HG03342 (cell line): ENCODE data around the gene UPK1A.
"Not testable (repeated sequence)": the region's sequence is repeated elsewhere in the genome, so short reads cannot be mapped to it uniquely, and the experiment has no call there.

Experiments
- ATAC-seq: cut with Tn5 transposase; IDR thresholded peaks from one replicate; pipeline ENCODE4 v1.9.1; 2021; ENCODE audit warnings: mild to moderate bottlenecking, moderate library complexity; ENCODE audit not compliant: unreplicated experiment

UPK1A gene

DNA sequence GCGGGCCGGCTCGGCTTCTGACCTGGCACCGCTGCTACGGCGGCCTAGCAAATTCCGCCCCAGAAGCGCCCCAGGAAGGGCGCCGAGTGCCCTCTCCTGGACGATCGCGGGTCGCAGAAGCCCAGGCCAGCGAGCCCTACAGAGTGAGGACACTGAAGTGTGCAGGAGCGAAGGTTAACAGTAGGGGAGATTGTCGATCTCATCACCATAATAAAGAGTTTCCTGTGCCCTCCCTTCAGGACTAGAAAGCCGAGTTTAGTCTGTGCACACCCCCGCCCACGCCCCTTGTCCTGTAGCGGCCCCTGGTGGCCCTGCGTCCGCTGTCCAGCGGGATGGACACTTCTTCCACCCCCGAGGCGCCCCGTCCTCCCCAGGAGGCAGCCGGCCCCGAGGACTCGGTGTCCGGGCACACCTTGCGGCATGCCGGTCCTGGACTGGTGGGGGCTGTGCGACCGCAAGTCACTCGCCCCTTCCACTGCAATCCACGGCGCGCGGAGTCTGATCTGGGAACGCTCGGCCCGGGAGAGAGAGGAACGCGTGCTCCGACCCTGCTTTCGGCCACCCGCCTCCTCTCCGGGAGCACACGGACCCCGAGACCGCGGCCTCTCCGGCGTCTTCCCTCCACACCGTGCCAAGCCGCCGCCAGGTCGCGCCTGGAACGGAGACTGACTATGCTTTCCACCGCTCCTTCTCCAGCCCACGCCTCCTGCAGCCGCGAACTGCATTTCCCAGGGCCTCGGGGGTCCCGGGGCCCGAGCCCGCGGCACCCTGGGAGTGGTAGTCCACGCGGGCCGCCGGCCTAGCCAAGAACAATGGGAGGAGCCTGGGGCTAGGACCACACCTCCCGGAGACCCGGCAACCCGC, 50.7 kb downstream of the UPK1A start:
- ATAC-seq, result peak; percentile 54

GRCh38 chr19:35717665-35718344, 51.5 kb downstream of the UPK1A start, which contains the start of gene KMT2B:
KMT2B (plus strand) TSS chr19:35718003; CDS start chr19:35718019, 16 bp downstream.
- ATAC-seq, result peak; percentile 3

DNA sequence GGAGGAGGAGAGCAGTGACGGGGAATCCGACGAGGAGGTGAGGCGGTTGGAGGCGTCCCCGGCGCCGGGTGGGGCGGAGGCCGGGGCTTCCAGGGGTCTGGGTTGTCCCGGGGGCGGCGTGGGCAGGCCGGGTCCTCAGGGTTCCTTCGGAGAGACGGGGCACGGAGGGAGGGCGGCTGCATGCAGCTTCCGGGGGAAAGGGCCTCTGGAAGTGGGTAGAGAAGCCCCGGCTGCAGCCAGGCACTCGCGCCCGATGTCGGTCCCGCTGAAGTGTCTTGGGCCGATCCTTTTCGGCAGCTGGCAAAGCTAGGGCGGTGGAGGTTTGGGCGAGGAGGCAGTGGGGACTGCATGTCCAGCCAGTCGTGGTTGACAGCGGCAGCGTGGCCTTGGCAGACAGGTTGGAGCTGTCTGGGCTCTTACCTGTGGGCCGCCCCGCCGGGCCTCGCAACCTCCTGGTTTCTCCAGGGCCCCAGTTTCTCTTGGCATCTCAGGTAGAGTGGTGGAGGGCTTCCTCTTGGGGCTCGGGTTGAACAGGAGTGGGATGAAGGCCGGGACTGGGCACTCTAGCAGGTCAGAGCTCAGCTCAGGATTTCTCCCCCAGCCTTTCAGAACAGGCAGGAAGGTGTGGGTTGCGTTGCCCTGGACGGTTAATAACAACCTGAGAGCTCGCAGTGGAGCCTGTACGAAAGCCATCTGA, 52.2 kb downstream of the UPK1A start:
- ATAC-seq, result no peak

DNA sequence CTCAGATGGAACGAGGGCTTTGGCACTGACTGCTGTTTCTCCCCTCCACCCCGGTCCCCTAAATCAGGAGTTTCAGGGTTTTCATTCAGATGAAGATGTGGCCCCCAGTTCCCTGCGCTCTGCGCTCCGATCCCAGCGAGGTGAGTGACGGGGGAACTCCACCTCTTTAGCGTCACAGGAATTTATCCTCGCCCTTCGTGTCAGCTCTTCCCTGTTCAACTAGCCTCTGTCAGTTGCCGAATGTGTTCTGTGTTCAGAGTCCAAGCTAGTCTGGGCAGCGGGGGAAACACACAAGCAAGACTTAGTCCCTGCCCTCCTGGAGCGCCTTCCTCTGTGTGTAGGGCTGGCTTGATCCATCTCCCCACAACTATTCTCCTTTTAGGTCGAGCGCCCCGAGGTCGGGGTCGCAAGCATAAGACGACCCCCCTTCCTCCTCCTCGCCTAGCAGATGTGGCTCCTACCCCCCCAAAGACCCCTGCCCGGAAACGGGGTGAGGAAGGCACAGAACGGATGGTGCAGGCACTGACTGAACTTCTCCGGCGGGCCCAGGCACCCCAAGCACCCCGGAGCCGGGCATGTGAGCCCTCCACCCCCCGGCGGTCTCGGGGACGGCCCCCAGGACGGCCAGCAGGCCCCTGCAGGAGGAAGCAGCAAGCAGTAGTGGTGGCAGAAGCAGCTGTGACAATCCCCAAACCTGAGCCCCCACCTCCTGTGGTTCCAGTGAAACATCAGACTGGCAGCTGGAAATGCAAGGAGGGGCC, 53.3 kb downstream of the UPK1A start:
- no peak for ATAC-seq

GRCh38 chr19:35720163-35720524, 53.8 kb downstream of the UPK1A start:
- no peak for ATAC-seq

DNA sequence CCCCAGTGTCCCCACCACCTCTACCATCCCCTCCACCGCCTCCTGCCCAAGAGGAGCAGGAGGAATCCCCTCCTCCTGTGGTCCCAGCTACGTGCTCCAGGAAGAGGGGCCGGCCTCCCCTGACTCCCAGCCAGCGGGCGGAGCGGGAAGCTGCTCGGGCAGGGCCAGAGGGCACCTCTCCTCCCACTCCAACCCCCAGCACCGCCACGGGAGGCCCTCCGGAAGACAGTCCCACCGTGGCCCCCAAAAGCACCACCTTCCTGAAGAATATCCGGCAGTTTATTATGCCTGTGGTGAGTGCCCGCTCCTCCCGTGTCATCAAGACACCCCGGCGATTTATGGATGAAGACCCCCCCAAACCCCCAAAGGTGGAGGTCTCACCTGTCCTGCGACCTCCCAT, 54.3 kb downstream of the UPK1A start:
- ATAC-seq, result no peak

- ATAC-seq, result no peak
These were observed 55.1 kb downstream of the UPK1A start for GRCh38 chr19:35721374-35721773.

DNA sequence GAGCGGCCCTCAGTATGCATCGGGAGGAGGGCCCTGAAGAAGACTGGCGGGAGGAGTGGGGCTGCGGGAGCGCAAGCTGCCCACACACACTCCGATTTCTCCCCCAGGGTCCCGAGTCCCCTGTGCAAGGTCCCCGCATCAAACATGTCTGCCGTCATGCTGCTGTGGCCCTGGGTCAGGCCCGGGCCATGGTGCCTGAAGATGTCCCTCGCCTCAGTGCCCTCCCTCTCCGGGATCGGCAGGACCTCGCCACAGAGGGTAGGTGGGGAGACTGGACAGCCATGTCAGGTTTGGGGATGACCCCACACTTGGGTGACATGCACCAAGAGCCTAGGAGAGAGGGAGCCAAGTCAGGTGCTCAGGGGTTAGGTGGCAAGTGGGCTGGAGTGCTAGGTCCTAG, 56.1 kb downstream of the UPK1A start:
- no peak for ATAC-seq

- no peak for ATAC-seq
These were observed 56.6 kb downstream of the UPK1A start for GRCh38 chr19:35722897-35723296.

GRCh38 chr19:35723671-35724070, 57.4 kb downstream of the UPK1A start:
- no peak for ATAC-seq

DNA sequence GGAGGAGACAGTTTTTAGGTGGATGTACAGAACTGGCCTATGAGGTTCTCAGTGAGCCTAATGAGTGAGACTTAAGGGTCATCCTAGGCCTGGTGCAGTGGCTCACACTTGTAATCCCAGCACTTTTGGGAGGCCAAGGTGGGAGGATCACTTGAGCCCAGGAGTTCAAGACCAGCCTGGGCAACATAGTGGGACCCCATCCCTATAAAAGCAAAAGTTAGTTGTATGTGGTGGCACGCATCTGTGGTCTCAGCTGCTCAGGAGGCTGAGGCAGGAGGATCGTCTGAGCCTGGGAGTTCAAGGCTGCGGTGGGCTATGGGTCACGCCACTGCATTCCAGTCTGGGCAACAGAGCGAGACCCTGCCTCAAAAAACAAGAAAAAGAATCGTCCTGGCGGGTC, 57.8 kb downstream of the UPK1A start:
- not testable (repeated sequence) for ATAC-seq

DNA sequence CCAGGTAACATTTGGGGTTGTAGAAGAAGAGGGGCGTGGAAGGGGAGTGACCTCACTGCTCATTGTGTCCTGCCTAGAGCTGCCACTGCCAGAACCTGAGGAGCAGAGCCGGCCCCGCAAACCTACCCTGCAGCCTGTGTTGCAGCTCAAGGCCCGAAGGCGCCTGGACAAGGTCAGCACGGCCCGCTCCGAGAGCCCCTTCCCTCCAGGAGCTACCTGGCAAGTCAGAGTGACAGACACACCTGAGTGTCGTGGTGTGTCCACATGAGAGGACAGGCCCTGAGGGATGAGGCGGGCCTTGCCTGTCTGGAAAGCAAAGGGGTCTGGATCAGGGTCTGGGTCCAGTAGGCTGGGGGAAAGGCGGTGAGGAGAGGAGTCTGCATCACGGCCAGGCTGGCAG, 58.2 kb downstream of the UPK1A start:
- no peak for ATAC-seq

GRCh38 chr19:35725216-35725861, 59.0 kb downstream of the UPK1A start:
- no peak for ATAC-seq

DNA sequence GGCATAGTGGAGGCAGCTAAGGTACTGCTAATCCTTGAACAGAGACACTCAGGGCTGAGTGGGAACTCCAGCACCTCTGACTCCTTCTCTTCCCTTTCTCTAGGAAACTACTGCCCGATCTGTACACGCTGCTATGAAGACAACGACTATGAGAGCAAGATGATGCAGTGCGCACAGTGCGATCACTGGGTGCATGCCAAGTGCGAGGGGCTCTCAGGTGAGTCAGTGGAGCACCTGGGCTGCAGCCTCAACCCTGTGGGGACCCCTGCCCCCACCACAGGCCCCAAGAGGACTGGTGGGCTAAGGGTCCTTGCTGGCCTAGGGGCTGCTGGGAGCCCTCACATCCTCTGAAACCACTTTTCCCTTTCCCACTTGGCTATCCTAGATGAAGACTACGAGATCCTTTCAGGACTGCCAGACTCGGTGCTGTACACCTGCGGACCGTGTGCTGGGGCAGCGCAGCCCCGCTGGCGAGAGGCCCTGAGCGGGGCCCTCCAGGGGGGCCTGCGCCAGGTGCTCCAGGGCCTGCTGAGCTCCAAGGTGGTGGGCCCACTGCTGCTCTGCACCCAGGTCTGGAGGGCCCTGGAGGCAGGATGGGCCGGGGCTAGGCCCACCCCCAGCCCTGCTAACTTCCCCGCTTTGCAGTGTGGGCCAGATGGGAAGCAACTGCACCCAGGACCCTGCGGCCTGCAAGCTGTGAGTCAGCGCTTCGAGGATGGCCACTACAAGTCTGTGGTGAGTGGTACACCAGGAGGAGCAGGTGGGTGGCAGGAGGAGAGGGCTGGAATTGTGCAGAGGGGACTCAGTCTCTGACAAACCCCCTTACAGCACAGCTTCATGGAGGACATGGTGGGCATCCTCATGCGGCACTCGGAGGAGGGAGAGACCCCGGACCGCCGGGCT, 61.0 kb downstream of the UPK1A start:
- ATAC-seq, result no peak
